Measurements from ENCODE around the gene ZNF584. TPM values are rescaled to one million over a fixed set of nuclear protein-coding genes. Genes with fewer than 3 reads are reported as not detected.

ZNF584 gene
- total and polyA plus RNA-seq, 10 of the 15 experiments (the other 5 are each of a cell fraction or from before 2014, with no cell fraction given) = 2.0 to 10.7 (median 6.3) TPM

- TF ChIP-seq, protein P1, sequence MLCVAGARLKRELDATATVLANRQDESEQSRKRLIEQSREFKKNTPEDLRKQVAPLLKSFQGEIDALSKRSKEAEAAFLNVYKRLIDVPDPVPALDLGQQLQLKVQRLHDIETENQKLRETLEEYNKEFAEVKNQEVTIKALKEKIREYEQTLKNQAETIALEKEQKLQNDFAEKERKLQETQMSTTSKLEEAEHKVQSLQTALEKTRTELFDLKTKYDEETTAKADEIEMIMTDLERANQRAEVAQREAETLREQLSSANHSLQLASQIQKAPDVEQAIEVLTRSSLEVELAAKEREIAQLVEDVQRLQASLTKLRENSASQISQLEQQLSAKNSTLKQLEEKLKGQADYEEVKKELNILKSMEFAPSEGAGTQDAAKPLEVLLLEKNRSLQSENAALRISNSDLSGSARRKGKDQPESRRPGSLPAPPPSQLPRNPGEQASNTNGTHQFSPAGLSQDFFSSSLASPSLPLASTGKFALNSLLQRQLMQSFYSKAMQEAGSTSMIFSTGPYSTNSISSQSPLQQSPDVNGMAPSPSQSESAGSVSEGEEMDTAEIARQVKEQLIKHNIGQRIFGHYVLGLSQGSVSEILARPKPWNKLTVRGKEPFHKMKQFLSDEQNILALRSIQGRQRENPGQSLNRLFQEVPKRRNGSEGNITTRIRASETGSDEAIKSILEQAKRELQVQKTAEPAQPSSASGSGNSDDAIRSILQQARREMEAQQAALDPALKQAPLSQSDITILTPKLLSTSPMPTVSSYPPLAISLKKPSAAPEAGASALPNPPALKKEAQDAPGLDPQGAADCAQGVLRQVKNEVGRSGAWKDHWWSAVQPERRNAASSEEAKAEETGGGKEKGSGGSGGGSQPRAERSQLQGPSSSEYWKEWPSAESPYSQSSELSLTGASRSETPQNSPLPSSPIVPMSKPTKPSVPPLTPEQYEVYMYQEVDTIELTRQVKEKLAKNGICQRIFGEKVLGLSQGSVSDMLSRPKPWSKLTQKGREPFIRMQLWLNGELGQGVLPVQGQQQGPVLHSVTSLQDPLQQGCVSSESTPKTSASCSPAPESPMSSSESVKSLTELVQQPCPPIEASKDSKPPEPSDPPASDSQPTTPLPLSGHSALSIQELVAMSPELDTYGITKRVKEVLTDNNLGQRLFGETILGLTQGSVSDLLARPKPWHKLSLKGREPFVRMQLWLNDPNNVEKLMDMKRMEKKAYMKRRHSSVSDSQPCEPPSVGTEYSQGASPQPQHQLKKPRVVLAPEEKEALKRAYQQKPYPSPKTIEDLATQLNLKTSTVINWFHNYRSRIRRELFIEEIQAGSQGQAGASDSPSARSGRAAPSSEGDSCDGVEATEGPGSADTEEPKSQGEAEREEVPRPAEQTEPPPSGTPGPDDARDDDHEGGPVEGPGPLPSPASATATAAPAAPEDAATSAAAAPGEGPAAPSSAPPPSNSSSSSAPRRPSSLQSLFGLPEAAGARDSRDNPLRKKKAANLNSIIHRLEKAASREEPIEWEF (IDR thresholded peaks at IDR 0.05; ENCODE audit: insufficient replicate concordance, low read depth, low read length) = no peak
- TF ChIP-seq JUND (IDR thresholded peaks at IDR 0.05; ENCODE audit: low read depth, low read length) = no peak
- TF ChIP-seq CHD4 (IDR thresholded peaks at IDR 0.05) = no peak
- TF ChIP-seq, protein P2, sequence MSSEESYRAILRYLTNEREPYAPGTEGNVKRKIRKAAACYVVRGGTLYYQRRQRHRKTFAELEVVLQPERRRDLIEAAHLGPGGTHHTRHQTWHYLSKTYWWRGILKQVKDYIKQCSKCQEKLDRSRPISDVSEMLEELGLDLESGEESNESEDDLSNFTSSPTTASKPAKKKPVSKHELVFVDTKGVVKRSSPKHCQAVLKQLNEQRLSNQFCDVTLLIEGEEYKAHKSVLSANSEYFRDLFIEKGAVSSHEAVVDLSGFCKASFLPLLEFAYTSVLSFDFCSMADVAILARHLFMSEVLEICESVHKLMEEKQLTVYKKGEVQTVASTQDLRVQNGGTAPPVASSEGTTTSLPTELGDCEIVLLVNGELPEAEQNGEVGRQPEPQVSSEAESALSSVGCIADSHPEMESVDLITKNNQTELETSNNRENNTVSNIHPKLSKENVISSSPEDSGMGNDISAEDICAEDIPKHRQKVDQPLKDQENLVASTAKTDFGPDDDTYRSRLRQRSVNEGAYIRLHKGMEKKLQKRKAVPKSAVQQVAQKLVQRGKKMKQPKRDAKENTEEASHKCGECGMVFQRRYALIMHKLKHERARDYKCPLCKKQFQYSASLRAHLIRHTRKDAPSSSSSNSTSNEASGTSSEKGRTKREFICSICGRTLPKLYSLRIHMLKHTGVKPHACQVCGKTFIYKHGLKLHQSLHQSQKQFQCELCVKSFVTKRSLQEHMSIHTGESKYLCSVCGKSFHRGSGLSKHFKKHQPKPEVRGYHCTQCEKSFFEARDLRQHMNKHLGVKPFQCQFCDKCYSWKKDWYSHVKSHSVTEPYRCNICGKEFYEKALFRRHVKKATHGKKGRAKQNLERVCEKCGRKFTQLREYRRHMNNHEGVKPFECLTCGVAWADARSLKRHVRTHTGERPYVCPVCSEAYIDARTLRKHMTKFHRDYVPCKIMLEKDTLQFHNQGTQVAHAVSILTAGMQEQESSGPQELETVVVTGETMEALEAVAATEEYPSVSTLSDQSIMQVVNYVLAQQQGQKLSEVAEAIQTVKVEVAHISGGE (CRISPR knock-in tag; IDR thresholded peaks at IDR 0.05) = peak; percentile 47; the same call in 1 of the 2 replicates
- no peak for TF ChIP-seq RELA (IDR thresholded peaks at IDR 0.05; ENCODE audit: borderline replicate concordance, partially characterized antibody)
- peak; percentile 56 for TF ChIP-seq RAD51 (IDR thresholded peaks at IDR 0.05)
- TF ChIP-seq ESRRA (IDR thresholded peaks at IDR 0.05; ENCODE audit: low read length) = no peak
- TF ChIP-seq, protein P3, sequence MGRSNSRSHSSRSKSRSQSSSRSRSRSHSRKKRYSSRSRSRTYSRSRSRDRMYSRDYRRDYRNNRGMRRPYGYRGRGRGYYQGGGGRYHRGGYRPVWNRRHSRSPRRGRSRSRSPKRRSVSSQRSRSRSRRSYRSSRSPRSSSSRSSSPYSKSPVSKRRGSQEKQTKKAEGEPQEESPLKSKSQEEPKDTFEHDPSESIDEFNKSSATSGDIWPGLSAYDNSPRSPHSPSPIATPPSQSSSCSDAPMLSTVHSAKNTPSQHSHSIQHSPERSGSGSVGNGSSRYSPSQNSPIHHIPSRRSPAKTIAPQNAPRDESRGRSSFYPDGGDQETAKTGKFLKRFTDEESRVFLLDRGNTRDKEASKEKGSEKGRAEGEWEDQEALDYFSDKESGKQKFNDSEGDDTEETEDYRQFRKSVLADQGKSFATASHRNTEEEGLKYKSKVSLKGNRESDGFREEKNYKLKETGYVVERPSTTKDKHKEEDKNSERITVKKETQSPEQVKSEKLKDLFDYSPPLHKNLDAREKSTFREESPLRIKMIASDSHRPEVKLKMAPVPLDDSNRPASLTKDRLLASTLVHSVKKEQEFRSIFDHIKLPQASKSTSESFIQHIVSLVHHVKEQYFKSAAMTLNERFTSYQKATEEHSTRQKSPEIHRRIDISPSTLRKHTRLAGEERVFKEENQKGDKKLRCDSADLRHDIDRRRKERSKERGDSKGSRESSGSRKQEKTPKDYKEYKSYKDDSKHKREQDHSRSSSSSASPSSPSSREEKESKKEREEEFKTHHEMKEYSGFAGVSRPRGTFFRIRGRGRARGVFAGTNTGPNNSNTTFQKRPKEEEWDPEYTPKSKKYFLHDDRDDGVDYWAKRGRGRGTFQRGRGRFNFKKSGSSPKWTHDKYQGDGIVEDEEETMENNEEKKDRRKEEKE (IDR thresholded peaks at IDR 0.05) = no peak
- TF ChIP-seq DPF2 (IDR thresholded peaks at IDR 0.05) = no peak; the same call in 1 of the 2 replicates
- no peak for TF ChIP-seq ZZZ3 (IDR thresholded peaks at IDR 0.05; ENCODE audit: control insufficient read depth, insufficient read length, low read depth)
- TF ChIP-seq POLR2A (IDR thresholded peaks at IDR 0.05; ENCODE audit: low read depth, low read length) = peak; percentile 91
- no peak; the same call in 1 of the 2 replicates for TF ChIP-seq HDGF (IDR thresholded peaks at IDR 0.05)
- TF ChIP-seq IKZF1 (conservative IDR thresholded peaks at IDR 0.05) = peak; percentile 90
- TF ChIP-seq HCFC1 (IDR thresholded peaks at IDR 0.05; ENCODE audit: low read length) = peak; percentile 79
- no peak for TF ChIP-seq ETV6 (conservative IDR thresholded peaks at IDR 0.05 in 1 of 2, IDR thresholded peaks at IDR 0.05 in 1 of 2; ENCODE audit: borderline replicate concordance in 1 of 2, low read depth in 1 of 2)
- 0 out of 2 replicates have a peak, but pooled peaks have one; percentile 48 for TF ChIP-seq E2F4 (IDR thresholded peaks at IDR 0.05; ENCODE audit: low read depth, low read length)
- no peak for TF ChIP-seq EGR1 (IDR thresholded peaks at IDR 0.05; ENCODE audit: borderline replicate concordance in 1 of 2, low read depth in 2 of 2, low read length in 2 of 2)
Measured at GRCh38 chr19:58386576-58387337, 21.7 kb upstream of the ZNF584 start, which contains the start of gene RPS5 (continued).
